HCT116 (cell line): Measurements from ENCODE around the gene CCP110. TPM values are rescaled to one million over a fixed set of nuclear protein-coding genes. Genes with fewer than 3 reads are reported as not detected.

Source experiments
- ATAC-seq: fragments of 200-7000 bp; cut with Tn5 transposase; 2 replicates; pipeline ENCODE4 v1.9.1; 2020; ENCODE audit warnings: mild to moderate bottlenecking, moderate library complexity
- BruUV-seq: library from RNA; stranded (reverse); fragments of 400-500 nt; replicated peaks from 2 replicates; lab custom pipeline; 2021; lab: Mats Ljungman, UMichigan
- CTCF ChIA-PET: fragments of 300-600 bp; sonication (Branson Sonifier 250); formaldehyde crosslinking; loops from one replicate; lab custom pipeline; 2021; ENCODE audit warnings: antibody characterized with exemption; lab: Charles Lee
- POLR2A ChIA-PET: fragments of 300-600, 350-600 bp; sonication (Branson Sonifier 250); formaldehyde crosslinking; loops from one replicate; lab custom pipeline; 2021; ENCODE audit warnings: antibody characterized with exemption; lab: Charles Lee
- RAD21 ChIA-PET, 2 experiments: fragments of 300-600 bp; sonication (Branson Sonifier 250); formaldehyde crosslinking; loops; one replicate each; lab custom pipeline; 2023; ENCODE audit warnings: low total read pairs in 2 of 2; ENCODE audit not compliant: uncharacterized antibody in 2 of 2, unreplicated experiment in 2 of 2, low non-redundant PET in 1 of 2; lab: Charles Lee
- DNase-seq: peaks from one replicate; pipeline ENCODE4 v3.0.0-alpha.2; 2010; ENCODE audit warnings: low read depth, low spot score
- H2AFZ ChIP-seq: fragments of 200-600 bp; shearing (Covaris generic), sonication (generic); 2 replicates; pipeline ENCODE4 v1.6.1; 2017; ENCODE audit warnings: low read depth, mixed run types, mixed read lengths, antibody characterized with exemption, low read length; ENCODE audit not compliant: poor library complexity, severe bottlenecking
- H3K27ac ChIP-seq: 2 replicates; pipeline ENCODE4 v1.5.1; 2012; ENCODE audit warnings: low read depth, low read length
- H3K27me3 ChIP-seq: fragments of 200-600 bp; sonication (generic); 2 replicates; pipeline ENCODE4 v1.6.1; 2016; ENCODE audit warnings: mixed run types, low read length, mixed read lengths; ENCODE audit not compliant: insufficient read depth
- H3K36me3 ChIP-seq, 2 experiments: fragments of 200-500 bp in 1 of 2; fragments of 200-600 bp in 1 of 2; sonication (Bioruptor generic) in 1 of 2; sonication (generic) in 1 of 2; 2 replicates each; pipeline versions ENCODE4 v1.5.1 to v1.6.1; 2014 to 2016; ENCODE audit warnings: low read length in 2 of 2, inconsistent platforms in 1 of 2, mixed read lengths in 1 of 2, mixed run types in 1 of 2; ENCODE audit not compliant: insufficient read depth in 2 of 2, control insufficient read depth in 1 of 2
- H3K4me1 ChIP-seq, 2 experiments: fragments of 200-600 bp in 1 of 2; sonication (generic) in 1 of 2; 2 replicates each; pipeline versions ENCODE4 v1.5.1 to v1.6.1; 2012 to 2017; ENCODE audit warnings: low read length in 2 of 2, inconsistent platforms in 1 of 2, mild to moderate bottlenecking in 1 of 2, mixed read lengths in 1 of 2, mixed run types in 1 of 2, moderate library complexity in 1 of 2; ENCODE audit not compliant: insufficient read depth in 2 of 2, control insufficient read depth in 1 of 2
- H3K4me2 ChIP-seq: fragments of 200-600 bp; sonication (generic); 2 replicates; pipeline ENCODE4 v1.6.1; 2017; ENCODE audit warnings: mixed run types, low read length, mixed read lengths
- H3K4me3 ChIP-seq, 2 experiments: fragments of 200-600 bp in 1 of 2; sonication (generic) in 1 of 2; replicated peaks in 1 of 2; 2 replicates each; pipeline ENCODE4 v1.5.1; 2011 to 2016; ENCODE audit warnings: low read length in 2 of 2, control low read depth in 1 of 2, low read depth in 1 of 2, mild to moderate bottlenecking in 1 of 2, mixed read lengths in 1 of 2, mixed run types in 1 of 2
- H3K79me2 ChIP-seq: fragments of 200-600 bp; sonication (generic); 2 replicates; pipeline ENCODE4 v1.6.1; 2017; ENCODE audit warnings: mild to moderate bottlenecking, mixed run types, low read length, moderate library complexity, mixed read lengths; ENCODE audit not compliant: insufficient read depth
- H3K9ac ChIP-seq: fragments of 200-600 bp; sonication (generic); 2 replicates; pipeline ENCODE4 v1.6.1; 2016; ENCODE audit warnings: low read length, mixed read lengths
- H3K9me2 ChIP-seq: fragments of 200-600 bp; sonication (generic), shearing (Covaris generic); 2 replicates; pipeline ENCODE4 v1.6.1; 2017; ENCODE audit warnings: mixed run types, mild to moderate bottlenecking, moderate library complexity; ENCODE audit not compliant: insufficient read depth
- H3K9me3 ChIP-seq, 2 experiments: fragments of 200-500 bp in 1 of 2; fragments of 200-600 bp in 1 of 2; sonication (Bioruptor generic) in 1 of 2; sonication (generic) in 1 of 2; 2 replicates each; pipeline ENCODE4 v1.6.1; 2014 to 2017; ENCODE audit warnings: low read length in 2 of 2, mixed read lengths in 2 of 2, inconsistent platforms in 1 of 2, low read depth in 1 of 2, mild to moderate bottlenecking in 1 of 2, mixed run types in 1 of 2, moderate library complexity in 1 of 2; ENCODE audit not compliant: control insufficient read depth in 1 of 2, insufficient read depth in 1 of 2
- H4K20me1 ChIP-seq: fragments of 200-600 bp; sonication (generic), shearing (Covaris generic); 2 replicates; pipeline ENCODE4 v1.6.1; 2017; ENCODE audit warnings: mixed run types, mild to moderate bottlenecking, moderate library complexity; ENCODE audit not compliant: insufficient read depth
- ELF1 ChIP-seq: IDR thresholded peaks from 2 replicates; pipeline ENCODE4 v1.6.1; 2012; ENCODE audit warnings: low read depth, borderline replicate concordance
- FOSL1 ChIP-seq: IDR thresholded peaks from 2 replicates; pipeline ENCODE4 v1.6.1; 2012; ENCODE audit warnings: low read depth
- MAX ChIP-seq: IDR thresholded peaks from 2 replicates; pipeline ENCODE4 v1.6.1; 2012
- POLR2A ChIP-seq: IDR thresholded peaks from 2 replicates; pipeline ENCODE4 v1.7.0; 2011; ENCODE audit warnings: borderline replicate concordance; ENCODE audit not compliant: insufficient read depth, insufficient read length; ENCODE audit errors: extremely low read depth
- POLR2AphosphoS5 ChIP-seq: IDR thresholded peaks from 2 replicates; pipeline ENCODE4 v1.6.1; 2011; ENCODE audit warnings: mild to moderate bottlenecking, low read depth, low read length, moderate library complexity
- RAD21 ChIP-seq: IDR thresholded peaks from 2 replicates; pipeline ENCODE4 v1.6.1; 2012; ENCODE audit warnings: low read depth, mild to moderate bottlenecking
- SIN3A ChIP-seq: IDR thresholded peaks from 2 replicates; pipeline ENCODE4 v1.6.1; 2012; ENCODE audit warnings: low read depth
- YY1 ChIP-seq: IDR thresholded peaks from 2 replicates; pipeline ENCODE4 v1.6.1; 2011; ENCODE audit warnings: low read length, low read depth, moderate library complexity, mild to moderate bottlenecking; ENCODE audit not compliant: insufficient replicate concordance; ENCODE audit errors: extremely low read depth
- intact Hi-C: fragments of 100-400 bp; cut with micrococcal nuclease; formaldehyde crosslinking; loops from 2 replicates; pipeline ENCODE4 v1.10.0; 2022
- total RNA-seq: library from RNA; stranded (reverse); gene quantifications from one replicate; pipeline ENCODE4 v1.2.1, GENCODE V29; 2021; ENCODE audit not compliant: unreplicated experiment

Gene CCP110
- total RNA-seq, 1 experiment from 2014 or later: 21.4 TPM

GRCh38 chr16:19595043-19595767 lies 71.5 kb downstream of the CCP110 start:
- Histone ChIP-seq H3K9ac (no peak overlapping the region), H3K9me3 (no peaks in the 10 kb centered on the region), H3K27ac (no peak overlapping the region), H3K79me2 (no peaks in the 10 kb centered on the region), H3K27me3 (no peaks in the 10 kb centered on the region), H3K4me1 (peaks cover 2 to 10% of the 10 kb centered on the region in 2 experiments; a peak in 1 of 4 replicates), H4K20me1 (no peaks in the 10 kb centered on the region), H2AFZ (no peak overlapping the region), H3K4me3 (no peak overlapping the region), H3K9me2 (no peaks in the 10 kb centered on the region), H3K4me2 (peak overlapping the region; percentile 44), H3K36me3 (no peaks in the 10 kb centered on the region)
- ChIA-PET RAD21 (no interaction called here), CTCF (interaction anchor here (0.9 to 3.7 kb wide), 2 partner anchors 11 to 312 kb away, joined by 3 to 28 read pairs; no protein-coding TSS in a partner anchor), POLR2A (no interaction called here)
- no peak for TF ChIP-seq YY1
- no peak for TF ChIP-seq POLR2A
- TF ChIP-seq POLR2AphosphoS5: no peak
- TF ChIP-seq MAX: no peak
- no peak for TF ChIP-seq RAD21
- TF ChIP-seq ELF1: no peak
- no peak for TF ChIP-seq FOSL1
- TF ChIP-seq SIN3A: no peak
- intact Hi-C loops: no loop called here
- DNase-seq (no peak), ATAC-seq (peak; percentile 72)
- BruUV-seq: no TSS peak
